Urinary bladder (tissue), 4 donors: ENCODE results near the gene TAB2. TPM values are rescaled to one million over a fixed set of nuclear protein-coding genes. Genes with fewer than 3 reads are reported as not detected.
"Not testable (repeated sequence)": the region's sequence is repeated elsewhere in the genome, so short reads cannot be mapped to it uniquely, and the experiment has no call there.

ENCODE experiments used
- DNase-seq: peaks from one replicate; pipeline ENCODE4 v3.0.0-alpha.2; 2015; ENCODE audit errors: extremely low spot score
- H3K27ac ChIP-seq: one replicate; pipeline ENCODE4 v1.5.1; 2013; ENCODE audit warnings: low read depth, mild to moderate bottlenecking, moderate library complexity
- H3K36me3 ChIP-seq: one replicate; pipeline ENCODE4 v1.6.1; 2013; ENCODE audit warnings: mild to moderate bottlenecking, moderate library complexity; ENCODE audit not compliant: insufficient read depth
- H3K4me1 ChIP-seq: one replicate; pipeline ENCODE4 v1.6.1; 2013; ENCODE audit warnings: mild to moderate bottlenecking, moderate library complexity; ENCODE audit not compliant: insufficient read depth
- H3K4me3 ChIP-seq: one replicate; pipeline ENCODE4 v1.5.1; 2013; ENCODE audit warnings: low read depth, low read length
- WGBS: extraction: QIAGEN DNeasy Blood & Tissue Kit; methylation state at CpG from one replicate; pipeline ENCODE4 v1.1.7; 2013; 5-methylcytosine and 5-hydroxymethylcytosine counted together
- polyA plus RNA-seq: library from polyadenylated mRNA; stranded (reverse); fragments of 200-250 nt; gene quantifications from one replicate; pipeline ENCODE4 v1.2.3, GENCODE V29; 2013
- small RNA-seq: library from RNA; depleted of rRNA; stranded (forward); fragments of <200 nt; gene quantifications from one replicate; pipeline ENCODE3, GENCODE V24; 2014
- total RNA-seq: library from RNA; depleted of rRNA; stranded (reverse); fragments of >200 nt; gene quantifications from one replicate; pipeline ENCODE4 v1.2.3, GENCODE V29; 2014
- donor health status: healthy with polysubstance abuse.
- donor health status: healthy.

TAB2 gene
- total and polyA plus RNA-seq, 2 donors, result 42.2 to 78.3 TPM

GRCh38 chr6:149456311-149457021, 139.0 kb downstream of the TAB2 start:
- no peak for DNase-seq
- Histone ChIP-seq H3K27ac (no peak overlapping the region), H3K4me1 (no peaks in the 10 kb centered on the region), H3K36me3 (no peaks in the 10 kb centered on the region), H3K4me3 (no peak overlapping the region)
- 90% methylated on average over 49 of the region's 49 CpGs for WGBS

GRCh38 chr6:149457316-149457884, 139.9 kb downstream of the TAB2 start:
- DNase-seq, result no peak
- Histone ChIP-seq H3K4me3 (no peak overlapping the region), H3K27ac (no peak overlapping the region), H3K36me3 (no peaks in the 10 kb centered on the region), H3K4me1 (no peaks in the 10 kb centered on the region)
- 42% methylated on average over 7 of the region's 7 CpGs for WGBS

- WGBS, result 96% methylated on average over 7 of the region's 7 CpGs
- Histone ChIP-seq H3K27ac (no peak overlapping the region), H3K4me3 (no peak overlapping the region), H3K4me1 (no peaks in the 10 kb centered on the region), H3K36me3 (no peaks in the 10 kb centered on the region)
- DNase-seq, result no peak
These were observed 140.7 kb downstream of the TAB2 start for GRCh38 chr6:149458196-149458595.

- no peak for DNase-seq
- 91% methylated on average over 1 of the region's 1 CpG for WGBS
These were observed 141.3 kb downstream of the TAB2 start for GRCh38 chr6:149458806-149459205.

GRCh38 chr6:149459761-149460160, 142.2 kb downstream of the TAB2 start:
- WGBS, result 79% methylated on average over 5 of the region's 5 CpGs
- Histone ChIP-seq H3K4me3 (no peak overlapping the region), H3K27ac (no peak overlapping the region), H3K36me3 (no peaks in the 10 kb centered on the region), H3K4me1 (no peaks in the 10 kb centered on the region)
- DNase-seq, result no peak

More at GRCh38 chr6:149458806-149459205, 141.3 kb downstream of the TAB2 start:
- H3K27ac ChIP-seq, result no peak overlapping the region
- no peak overlapping the region for H3K4me3 ChIP-seq
- no peaks in the 10 kb centered on the region for H3K4me1 ChIP-seq
- H3K36me3 ChIP-seq, result no peaks in the 10 kb centered on the region

- H3K4me1 ChIP-seq, DNase-seq, H3K27ac ChIP-seq, H3K4me3 ChIP-seq, H3K36me3 ChIP-seq: not testable (repeated sequence)
- 82% methylated on average over 3 of the region's 3 CpGs for WGBS
These were observed 142.7 kb downstream of the TAB2 start for GRCh38 chr6:149460249-149460648.

Small RNAs within 50 kb of the gene (small RNA-seq; reads per million reads assigned to genes)
- not detected for gene RN7SL234P

Other genes starting within 250 kb of the TAB2 start
- 14.6 TPM for gene SUMO4, start 82.5 kb downstream of the TAB2 start, total RNA-seq
- not detected for gene SUMO4, start 82.5 kb downstream of the TAB2 start, polyA plus RNA-seq
- 1.2 TPM for gene ZC3H12D, start 167.3 kb downstream of the TAB2 start, total RNA-seq
- gene ZC3H12D, start 167.3 kb downstream of the TAB2 start, polyA plus RNA-seq, result 0.42 TPM
- 60.9 TPM for gene PPIL4, start 228.3 kb downstream of the TAB2 start, total RNA-seq
- 19.6 TPM for gene PPIL4, start 228.3 kb downstream of the TAB2 start, polyA plus RNA-seq
- 80.8 TPM for gene GINM1, start 248.7 kb downstream of the TAB2 start, total RNA-seq
- gene GINM1, start 248.7 kb downstream of the TAB2 start, polyA plus RNA-seq, result 73.5 TPM